NCI-H1694 (cell line): ENCODE data around the gene MSH5.

ENCODE experiments used
- DNase-seq: peaks from one replicate; lab custom pipeline; 2025; lab: John Stamatoyannopoulos, UW

MSH5 gene

DNA sequence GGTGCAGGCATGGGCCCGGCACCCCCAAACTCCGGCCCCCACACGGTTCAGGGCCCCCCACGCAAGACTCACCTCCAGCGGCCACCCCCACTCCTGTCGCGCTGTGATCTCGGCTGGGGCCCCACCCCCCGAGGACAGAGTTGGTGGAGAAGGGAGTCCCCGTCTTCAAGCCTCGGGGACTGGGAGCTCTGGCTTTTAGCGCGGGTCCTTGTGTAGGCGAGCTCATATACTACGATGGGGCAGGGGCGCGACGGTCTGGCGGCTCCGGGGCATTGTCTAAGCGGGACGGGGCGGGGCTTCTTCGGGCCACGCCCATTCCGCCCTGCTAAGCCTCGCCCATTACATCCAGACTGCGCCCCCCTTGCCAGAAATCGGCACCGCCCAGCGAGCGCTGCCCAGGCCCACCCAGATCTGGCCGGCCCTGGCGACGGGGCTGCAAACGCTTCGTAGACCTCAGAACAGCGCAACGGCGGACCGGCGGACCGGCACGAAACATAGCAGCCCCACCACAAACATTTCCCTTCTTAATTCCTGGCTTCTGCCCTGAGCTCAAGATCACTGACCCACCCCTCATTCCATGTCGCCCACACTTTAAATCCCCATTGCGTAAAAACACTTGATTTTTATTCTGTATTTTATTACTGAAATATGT lies 9.7 kb upstream of the MSH5 start:
- DNase-seq, result peak; percentile 38

DNA sequence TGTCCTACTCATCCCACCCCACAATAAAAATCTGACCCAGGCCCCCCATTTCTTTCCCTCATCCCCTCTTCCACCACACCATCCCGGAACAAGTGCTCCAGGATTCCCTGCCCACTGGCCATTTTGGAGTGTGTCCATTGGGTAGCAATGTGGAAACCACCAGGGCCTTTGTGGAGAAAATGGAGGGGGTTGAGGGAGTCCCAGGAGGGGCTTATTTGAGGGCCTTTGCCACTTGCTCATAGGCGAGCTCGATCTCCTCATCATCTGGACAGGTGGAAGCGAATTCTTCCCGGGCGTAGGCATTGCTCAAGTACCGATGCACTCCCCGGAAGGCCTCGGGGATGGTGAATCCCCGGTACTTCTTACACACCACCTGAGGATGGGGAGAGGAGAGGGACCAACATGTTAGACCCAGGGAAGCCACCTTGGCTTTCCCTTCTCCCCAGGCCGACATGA lies 9.1 kb upstream of the MSH5 start:
- no peak for DNase-seq

DNA sequence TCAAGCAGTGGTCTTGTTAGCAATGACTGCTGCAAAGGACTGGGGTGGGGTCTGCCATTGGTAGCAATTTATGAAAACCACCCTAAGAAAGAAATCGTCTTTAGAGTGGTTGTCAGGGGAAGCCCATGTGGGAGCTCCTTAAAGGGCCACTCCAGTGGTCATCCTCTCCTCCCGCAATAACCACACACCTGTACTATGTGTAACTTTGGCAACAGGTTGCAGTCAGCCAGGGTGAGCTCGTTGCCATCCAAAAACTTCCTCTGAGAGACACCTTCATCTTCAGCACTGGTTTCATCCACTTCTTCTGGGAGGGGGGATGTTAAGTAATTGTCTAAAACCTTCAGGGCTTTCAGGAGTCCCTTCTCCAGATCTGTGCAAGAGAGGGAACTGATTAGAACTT lies 7.8 kb upstream of the MSH5 start:
- no peak for DNase-seq

DNA sequence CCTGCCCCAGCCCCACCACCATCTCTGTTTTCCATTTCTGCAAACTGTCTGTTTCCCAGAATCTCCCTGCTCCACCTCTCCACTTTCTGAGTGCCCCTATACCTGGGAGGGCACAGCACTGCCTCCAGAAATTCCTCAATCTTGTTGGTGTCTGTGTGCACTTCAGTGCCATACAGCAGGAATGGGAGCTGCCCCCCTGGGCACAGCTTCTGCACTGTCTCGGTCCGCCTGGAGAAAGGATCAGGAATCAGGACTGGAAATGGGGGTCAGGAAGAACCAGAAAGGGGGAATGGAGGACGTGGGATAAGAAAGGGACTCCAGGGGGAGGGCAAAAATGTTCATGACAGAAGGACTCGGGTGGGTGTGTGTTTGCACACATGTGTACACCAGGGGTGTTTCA lies 6.1 kb upstream of the MSH5 start:
- no peak for DNase-seq

DNA sequence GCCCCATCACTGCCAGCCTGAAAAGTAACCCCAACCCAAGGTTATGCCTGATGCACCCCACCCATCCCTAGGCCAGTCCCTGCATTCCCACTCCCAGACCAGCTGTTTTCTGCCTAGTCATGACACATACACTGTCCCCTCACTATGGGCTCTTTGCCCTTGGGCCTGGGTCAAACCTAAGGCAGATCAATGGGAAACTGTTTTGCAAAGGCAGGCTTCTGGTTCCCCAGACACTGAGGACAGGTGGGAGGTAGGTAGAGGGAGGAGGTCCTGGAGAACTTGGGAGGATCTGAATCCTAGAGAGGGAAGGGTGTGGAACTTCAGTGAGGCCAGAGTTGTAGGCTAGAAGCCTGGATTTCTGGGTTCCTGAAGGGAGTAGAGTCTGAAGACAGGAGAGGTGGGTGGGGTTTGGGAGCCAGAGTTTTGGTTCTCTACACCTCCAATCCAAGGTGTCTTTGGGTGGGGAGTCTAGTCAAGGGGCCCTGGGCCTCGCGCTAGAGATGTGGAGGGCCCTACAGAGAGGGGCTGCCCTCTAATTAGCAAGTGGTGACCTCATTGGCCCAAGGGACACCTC lies 5.5 kb upstream of the MSH5 start:
- no peak for DNase-seq

DNA sequence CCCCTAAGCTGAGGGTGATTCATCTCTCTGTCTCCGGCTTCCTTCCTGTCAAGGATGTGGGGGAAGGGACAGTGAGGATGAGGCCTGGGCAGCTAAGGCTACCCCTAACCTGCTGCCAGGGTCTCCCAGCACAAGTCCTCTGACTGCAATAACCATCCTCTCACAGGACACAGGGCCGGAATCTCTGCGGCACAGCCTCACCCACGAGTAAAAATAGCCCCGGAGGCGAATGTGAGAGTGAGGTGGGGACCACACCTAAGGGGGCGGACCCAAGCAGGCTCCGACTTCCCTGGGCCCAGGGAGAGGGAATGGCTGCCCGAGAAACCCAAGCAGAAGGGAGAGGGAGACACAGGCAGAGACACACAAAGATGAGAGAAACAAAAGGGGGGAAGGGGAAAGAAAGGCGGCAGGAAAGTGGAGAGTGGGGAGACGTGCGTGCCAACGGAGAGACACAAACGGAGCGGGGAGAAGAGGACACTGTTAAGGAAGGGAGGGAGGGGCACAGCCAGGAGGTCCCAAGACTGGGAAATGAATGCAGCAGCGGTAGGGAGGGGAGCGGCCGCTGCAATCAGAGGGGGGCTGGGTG lies 4.9 kb upstream of the MSH5 start:
- DNase-seq, result no peak

DNA sequence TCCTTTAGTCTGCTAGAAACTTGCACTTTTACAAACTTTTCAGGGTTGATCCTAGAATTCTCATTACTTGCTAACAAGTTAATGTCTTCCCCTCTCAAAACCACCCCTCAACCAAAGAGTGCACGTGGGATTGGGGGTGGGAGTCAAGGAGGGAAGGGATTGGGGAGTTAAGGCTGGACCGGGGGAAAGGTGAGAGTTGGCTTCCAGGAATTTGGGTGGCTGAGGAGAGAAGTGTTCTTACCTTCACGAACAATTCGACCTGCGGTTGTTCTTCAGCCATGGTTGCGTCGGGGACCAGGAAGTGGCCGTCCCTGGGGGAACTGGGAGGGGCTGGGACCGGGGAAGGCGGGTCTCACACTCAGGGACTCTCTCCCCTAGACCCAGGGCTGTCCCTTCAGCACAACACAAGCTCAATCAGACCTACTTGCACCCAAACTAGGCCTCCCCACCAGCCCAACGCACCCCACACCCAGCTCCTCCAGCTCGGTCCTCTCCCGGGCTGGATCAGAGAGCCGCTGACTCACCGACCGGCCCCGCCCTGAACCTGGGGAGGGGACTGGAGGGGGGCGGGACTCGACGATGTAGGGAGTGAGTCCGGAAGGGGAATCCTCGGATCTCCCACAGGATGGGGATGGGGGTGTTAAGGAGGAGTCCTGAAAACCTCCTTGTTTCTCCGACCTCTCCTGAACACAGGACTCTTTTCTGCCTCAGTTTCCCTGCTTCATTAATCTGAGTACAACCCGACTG lies 3.6 kb upstream of the MSH5 start, which contains the start of gene CLIC1:
CLIC1 (minus strand) TSS at position 510 of the 747 bp plus-strand sequence; CDS start at position 280, 230 bp downstream.
- DNase-seq, result peak; percentile 54

DNA sequence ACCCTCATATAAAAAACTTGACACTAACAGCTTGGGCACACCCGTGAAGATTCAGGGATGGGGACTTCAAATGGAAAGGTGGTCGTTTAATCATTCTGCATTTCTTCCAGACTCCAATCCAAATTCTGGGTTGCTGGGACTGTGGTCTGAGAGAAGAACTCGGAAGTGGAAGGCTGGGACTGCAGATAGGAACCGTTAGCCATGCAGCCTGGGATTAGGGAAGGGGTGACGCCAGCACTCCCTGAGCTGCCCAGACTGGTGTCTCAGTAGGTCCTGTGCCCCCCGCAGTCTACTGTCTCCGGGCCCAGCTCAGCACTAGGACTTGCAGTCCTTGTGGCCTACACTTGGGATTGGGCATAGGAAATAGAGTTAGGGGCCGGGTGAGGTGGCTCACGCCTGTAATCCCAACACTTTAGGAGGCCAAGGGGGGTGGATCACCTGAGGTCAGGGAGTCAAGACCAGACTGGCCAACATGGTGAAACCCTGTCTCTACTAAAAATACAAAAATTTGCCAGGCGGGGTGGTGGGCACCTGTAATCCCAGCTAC lies 3.0 kb upstream of the MSH5 start:
- DNase-seq, result no peak

DNA sequence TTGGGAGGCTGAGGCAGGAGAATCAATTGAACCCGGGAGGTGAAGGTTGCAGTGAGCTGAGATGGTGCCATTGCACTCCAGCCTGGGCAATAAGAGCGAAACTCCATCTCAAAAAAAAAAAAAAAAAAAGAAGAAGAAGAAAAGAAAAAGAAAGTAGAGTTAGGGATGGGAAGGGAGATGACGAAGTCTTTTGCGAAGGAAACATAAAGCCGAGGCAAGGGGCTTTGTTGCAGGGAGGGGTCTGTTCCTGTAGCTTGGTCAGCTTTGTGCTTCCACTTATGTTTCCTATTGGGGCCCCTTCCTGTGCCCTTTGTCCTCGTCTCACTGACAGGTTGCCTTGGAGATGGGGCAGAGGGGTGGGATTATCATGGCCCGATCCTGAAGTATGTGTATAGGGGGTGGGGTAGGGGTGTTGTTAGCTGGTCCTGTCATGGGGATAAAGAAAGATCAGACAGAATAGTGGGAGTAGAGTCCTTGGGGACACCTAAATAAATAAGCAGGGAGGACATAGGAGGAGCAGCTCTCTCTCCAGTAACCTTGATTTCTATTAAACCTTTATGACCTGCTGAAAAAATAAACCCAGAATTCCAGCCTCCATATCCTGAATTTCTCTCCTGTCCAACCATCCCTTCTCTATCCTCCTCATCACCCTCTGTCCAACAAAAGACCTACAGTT lies 2.4 kb upstream of the MSH5 start:
- DNase-seq, result no peak

DNA sequence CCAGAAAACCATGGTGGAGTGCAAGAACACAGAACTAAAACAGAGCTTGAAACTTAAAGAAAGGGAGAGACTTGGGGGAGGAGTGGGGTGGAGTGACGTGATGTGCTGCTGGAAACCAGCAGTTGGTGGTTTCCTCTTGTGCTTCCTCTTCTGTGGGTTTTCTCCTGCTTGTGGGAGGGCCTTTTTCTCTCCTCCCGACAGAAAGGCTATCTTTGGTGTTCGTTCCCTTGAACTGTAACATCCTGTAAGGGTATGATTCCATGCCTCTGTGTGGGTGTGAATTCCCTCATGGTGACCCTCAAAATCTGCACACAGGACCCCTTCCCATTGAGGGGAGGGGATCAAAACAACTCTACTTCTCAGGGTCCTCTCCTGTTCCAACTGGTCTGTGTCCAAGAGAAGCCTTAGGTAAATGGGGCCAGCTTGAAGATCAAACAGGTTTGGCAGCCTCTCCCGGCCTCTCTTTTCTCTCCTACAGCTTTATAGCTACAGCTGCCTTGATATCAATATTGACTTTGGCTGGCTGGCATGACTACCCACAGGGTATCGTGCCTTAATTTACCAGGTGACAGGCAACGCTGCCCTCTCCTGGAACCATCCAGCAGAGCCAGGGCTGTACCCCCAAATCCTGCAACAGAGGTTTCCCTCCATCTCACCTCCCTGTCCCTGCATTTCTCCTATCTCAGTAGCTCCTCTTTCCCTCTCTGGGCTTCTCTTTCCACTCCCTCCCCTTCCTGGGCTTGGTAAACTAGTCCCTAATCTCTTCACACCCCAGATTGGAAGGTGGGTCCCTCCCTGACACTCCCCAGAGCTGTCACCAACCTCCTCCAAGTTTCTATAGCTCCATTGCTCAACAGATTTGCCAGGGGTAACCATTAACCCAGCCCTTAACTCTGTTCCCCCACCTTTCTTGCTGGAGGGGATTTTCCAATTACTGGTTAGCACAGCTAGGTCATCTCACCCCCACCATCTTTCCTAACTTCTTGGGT lies 1.5 kb upstream of the MSH5 start:
- no peak for DNase-seq

DNA sequence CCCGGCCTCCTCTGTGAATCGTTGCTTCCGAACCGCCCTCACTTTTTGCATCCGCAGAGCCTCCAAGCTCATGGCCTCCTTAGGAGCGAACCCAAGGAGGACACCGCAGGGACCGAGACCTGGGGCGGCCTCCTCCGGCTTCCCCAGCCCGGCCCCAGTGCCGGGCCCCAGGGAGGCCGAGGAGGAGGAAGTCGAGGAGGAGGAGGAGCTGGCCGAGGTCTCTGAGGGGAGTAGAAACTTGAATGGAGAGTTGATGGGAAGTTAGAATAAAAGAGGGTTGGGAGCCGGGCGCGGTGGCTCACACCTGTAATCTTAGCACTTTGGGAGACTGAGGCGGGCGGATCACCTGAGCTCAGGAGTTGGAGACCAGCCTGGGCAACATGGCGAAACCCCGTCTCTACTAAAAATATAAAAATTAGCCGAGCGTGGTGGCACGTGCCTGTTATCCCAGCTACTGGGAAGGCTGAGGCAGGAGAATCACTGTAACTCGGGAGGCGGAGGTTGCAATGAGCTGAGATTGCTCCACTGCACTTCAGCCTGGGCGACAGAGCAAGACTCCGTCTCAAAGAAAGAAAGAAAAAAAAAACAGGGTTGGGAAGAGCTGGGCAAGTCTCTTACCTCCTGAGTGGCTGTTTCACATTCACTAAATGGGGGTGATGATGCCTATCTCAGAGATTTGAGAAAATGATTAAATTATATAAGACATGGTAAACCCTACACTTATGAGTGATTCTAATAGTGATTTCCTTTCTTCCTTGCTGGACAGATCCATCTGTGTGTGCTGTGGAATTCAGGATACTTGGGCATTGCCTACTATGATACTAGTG lies 805 bp downstream of the MSH5 start:
- no peak for DNase-seq

DNA sequence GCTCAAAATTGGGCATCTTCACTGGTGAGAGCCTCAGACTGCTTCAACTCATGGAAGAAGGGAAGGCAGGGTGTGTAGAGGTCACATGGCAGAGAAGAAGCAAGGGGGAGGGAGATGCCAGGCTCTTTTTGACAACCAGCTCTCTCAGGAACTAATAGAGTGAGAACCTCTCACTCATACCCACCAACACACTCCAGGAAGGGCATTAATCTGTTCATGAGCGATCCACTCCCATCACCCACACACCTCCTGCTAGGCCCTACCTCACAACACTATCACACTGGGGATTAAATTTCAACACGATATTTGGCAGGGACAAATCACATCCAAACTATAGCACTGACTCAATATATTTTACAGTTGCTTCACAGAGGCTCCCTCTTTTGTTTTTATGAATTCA lies 2.0 kb downstream of the MSH5 start:
- no peak for DNase-seq

DNA sequence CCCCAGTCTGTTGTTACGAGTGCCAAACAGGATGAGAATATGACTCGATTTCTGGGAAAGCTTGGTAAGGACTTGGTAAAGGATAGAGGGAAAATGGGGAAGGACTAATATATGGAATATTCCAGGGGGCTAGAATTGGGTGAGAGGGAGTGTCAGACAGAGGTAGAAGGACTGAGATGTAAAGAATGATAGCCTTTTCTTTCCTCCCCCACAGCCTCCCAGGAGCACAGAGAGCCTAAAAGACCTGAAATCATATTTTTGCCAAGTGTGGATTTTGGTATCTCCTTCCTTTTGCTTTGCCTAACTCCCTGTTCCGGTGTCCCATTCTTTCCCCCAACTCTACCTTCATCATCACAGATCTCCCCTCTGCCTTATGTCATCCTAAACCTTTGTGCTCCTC lies 3.1 kb downstream of the MSH5 start:
- no peak for DNase-seq

DNA sequence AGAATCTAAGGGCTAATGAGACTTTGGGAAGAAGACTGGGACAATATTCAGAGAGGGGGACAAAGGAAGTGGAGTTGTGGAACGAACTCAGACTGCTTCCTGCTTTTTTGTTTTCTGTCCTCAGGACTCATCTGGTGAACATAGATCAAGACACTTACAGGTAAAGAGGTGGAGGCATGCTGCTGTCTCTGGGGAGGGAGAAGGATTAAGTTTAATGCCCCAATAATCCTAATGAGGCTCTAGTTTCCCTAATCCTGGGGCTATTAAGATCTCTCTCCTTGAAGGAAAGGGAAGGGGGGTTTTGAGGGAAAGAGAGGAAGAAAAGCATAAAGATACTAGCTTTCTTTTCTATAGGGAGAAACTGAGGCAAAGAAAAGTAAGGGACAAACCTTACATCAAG lies 4.6 kb downstream of the MSH5 start:
- no peak for DNase-seq

DNA sequence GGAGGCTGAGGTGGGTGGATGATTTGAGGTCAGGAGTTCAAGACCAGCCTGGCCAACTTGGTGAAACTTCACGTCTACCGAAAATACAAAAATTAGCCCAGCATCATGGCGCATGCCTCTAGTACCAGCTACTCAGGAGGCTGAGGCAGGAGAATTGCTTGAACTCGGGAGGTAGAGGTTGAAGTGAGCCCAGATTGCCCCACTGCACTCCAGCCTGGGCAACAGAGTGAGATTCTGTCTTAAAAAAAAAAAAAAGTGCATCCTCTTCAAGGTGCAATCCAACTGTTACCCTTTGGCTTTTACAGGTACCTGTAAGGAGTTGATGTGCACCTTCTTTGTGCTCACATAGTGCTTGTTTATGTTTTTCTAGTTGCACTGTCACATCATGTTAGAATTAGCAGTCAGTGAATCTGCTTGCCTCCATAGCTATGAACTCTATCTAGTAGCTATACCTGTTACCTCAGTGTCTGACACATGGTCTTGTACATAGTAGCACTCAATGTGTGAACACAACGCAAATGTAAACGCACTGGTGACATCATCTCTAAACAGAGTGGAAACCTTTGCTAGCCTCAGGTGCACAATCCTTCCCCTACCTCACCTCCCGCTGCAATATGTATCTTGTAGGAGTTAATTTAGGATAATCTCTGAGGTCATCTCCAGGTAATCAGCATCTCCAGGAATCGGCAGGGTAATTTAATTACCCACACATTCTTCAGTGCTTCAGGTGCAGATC lies 9.7 kb downstream of the MSH5 start:
- DNase-seq, result no peak

DNA sequence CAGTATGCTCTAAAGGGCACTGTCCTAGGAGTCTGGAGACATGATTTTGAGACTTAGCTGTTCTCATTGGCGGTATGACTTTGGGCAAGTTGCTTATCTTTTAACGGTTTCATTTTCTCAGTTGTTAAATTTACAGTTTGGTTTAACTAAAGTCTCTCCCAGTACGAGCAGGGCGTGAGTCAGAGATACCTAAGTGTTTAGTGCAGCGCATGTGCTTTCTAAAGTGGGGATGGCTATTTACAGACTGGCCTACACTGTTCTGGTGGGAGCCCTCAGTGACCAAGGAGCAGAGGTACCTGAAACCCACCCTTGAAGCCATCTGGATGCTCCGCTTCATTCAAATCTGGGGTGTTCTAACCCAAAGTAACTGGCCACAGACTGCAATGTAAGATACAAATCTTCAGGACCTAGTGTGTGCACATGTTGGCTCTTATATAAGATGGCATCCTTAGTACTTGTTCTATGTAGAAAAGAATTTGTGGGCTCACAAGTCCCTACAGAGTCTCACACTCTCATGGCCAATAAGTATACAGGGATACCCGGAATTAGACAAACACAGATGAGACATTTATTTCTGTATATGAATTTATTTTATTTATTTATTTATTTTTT lies 10.7 kb downstream of the MSH5 start:
- DNase-seq, result no peak

DNA sequence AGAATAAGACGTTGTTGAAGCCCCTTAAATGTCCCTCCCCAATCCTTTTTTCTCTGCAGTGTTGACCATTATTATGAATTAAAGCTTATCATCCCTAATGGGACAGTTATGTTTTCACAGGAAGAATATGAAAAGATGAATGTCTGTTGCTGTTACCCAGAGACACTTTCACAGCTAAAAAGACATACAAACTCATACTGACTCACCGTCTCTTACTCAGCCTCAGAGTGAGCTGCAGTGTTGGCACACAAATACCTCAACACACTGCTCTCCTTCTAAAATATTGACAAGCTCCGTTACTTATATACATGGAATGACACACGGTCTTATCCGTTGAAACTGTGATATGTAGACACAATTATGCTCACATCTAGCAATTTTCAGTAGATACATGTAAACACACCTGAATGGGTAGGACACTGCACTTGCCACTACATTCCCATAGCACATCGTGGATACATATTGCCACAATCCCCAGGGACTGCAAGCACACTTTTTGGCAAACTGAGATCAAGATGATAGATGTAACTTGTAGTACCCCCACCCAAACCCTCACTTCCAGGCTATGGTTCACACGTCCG lies 13.0 kb downstream of the MSH5 start:
- DNase-seq, result no peak

DNA sequence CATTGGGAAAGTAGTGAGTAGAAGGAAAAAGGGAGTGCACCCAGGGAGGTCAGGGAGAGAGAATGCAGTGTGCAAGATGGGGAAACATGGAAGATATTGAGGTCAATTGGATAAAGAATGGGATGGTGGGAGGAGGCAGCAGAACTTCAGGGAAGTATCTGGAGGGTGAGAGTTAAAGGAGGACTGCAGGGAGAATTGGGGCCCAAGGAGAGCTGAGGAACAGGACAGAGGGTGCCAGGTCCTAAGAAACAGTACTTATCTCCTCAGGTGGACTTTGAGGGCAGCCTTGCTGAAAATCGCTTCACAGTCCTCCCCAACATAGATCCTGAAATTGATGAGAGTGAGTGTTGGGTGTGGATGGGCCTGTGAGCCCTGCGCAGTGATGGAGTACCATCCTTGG lies 18.5 kb downstream of the MSH5 start:
- DNase-seq, result no peak
